Non-pigmented ciliary epithelial cell (primary cell): ENCODE results near the gene GPHN.

ENCODE experiments used
- DNase-seq: peaks from one replicate; pipeline ENCODE4 v3.0.0-alpha.2; 2010; ENCODE audit warnings: low read depth

Gene GPHN

GRCh38 chr14:66959437-66960050 is 451.6 kb downstream of the GPHN start:
- no peak for DNase-seq

- peak; percentile 10 for DNase-seq
Measured at GRCh38 chr14:66965831-66966230, 457.9 kb downstream of the GPHN start.

- no peak for DNase-seq
Measured at GRCh38 chr14:66972469-66972868, 464.5 kb downstream of the GPHN start.

GRCh38 chr14:66974397-66975025 is 466.6 kb downstream of the GPHN start:
- peak; percentile 60 for DNase-seq

- DNase-seq, result no peak
Measured at GRCh38 chr14:66975251-66975650, 467.3 kb downstream of the GPHN start.

GRCh38 chr14:66979101-66979974 is 471.4 kb downstream of the GPHN start:
- no peak for DNase-seq

GRCh38 chr14:66982247-66982646 is 474.3 kb downstream of the GPHN start:
- no peak for DNase-seq

- DNase-seq, result no peak
Measured at GRCh38 chr14:66992776-66993175, 484.8 kb downstream of the GPHN start.

GRCh38 chr14:66993512-66993911 is 485.6 kb downstream of the GPHN start:
- no peak for DNase-seq

GRCh38 chr14:66998013-66998412 is 490.1 kb downstream of the GPHN start:
- DNase-seq, result no peak

- DNase-seq, result no peak
Measured at GRCh38 chr14:66999978-67000377, 492.0 kb downstream of the GPHN start.

- no peak for DNase-seq
Measured at GRCh38 chr14:67002994-67003753, 495.2 kb downstream of the GPHN start.

GRCh38 chr14:67004521-67004920 is 496.6 kb downstream of the GPHN start:
- no peak for DNase-seq

GRCh38 chr14:67010602-67011001 is 502.7 kb downstream of the GPHN start:
- no peak for DNase-seq

GRCh38 chr14:67016856-67017255 is 508.9 kb downstream of the GPHN start:
- DNase-seq, result no peak

- no peak for DNase-seq
Measured at GRCh38 chr14:67018720-67019119, 510.8 kb downstream of the GPHN start.

GRCh38 chr14:67019796-67020195 is 511.8 kb downstream of the GPHN start:
- no peak for DNase-seq

GRCh38 chr14:67031920-67032774 is 524.2 kb downstream of the GPHN start:
- DNase-seq, result no peak

GRCh38 chr14:67045440-67045839 is 537.5 kb downstream of the GPHN start:
- DNase-seq, result no peak

GRCh38 chr14:67050896-67051295 is 542.9 kb downstream of the GPHN start:
- DNase-seq, result no peak

GRCh38 chr14:67056684-67057083 is 548.7 kb downstream of the GPHN start:
- DNase-seq, result no peak
